Activated T-cell treated with anti-CD3 and anti-CD28 coated beads for 48 hours (primary cell): ENCODE measurements around the gene ATG16L2.
"Not testable (repeated sequence)": the region's sequence is repeated elsewhere in the genome, so short reads cannot be mapped to it uniquely, and the experiment has no call there.

ENCODE experiments used
- DNase-seq: peaks from one replicate; pipeline ENCODE4 v3.0.0-alpha.2; 2020; ENCODE audit warnings: low read depth

The ATG16L2 gene

DNA sequence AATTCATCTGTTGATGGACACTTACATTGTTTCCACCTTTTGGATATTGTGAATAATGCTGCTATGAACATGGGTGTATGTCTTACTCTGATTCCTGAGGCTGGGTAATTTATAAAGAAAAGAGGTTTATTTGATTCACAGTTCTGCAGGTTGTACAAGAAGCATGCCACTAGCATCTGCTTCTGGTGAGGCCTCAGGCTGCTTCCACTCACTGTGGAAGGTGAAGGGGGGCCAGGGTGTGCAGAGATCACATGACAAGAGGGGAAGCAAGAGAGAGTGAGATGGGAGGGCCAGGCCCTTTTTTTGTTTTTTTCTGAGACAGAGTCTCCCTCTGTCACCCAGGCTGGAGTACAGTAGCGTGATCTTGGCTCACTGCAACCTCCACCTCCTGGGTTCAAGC lies 7.8 kb upstream of the ATG16L2 start:
- DNase-seq, result not testable (repeated sequence)

DNA sequence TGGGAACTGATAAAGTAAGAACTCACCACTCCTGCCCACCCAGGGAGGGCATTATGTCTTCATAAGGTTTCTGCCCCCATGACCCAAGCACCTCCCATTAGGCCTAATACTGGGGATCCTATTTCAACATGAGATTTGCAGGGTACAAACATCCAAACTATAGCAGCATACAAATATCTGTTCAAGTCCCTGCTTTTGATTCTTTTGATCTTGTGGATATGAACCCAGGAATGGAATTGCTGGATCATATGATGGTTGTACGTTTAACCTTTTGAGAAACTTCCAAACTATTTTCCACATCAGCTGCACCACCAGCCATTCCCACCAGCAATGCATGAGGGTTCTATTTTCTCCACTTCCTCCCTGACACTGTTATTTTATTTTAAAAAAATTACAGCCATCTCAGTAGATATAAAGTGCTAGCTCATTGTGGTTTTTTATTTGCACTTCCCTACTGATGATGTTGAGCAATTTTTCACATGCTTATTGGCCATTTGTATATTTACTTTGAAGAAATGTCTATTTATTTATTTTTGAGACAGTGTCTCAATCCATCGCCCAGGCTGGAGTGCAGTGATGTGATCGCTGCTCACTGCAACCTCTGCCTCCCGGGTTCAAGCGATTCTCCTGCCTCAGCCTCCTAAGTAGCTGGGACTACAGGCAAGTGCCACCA lies 7.1 kb upstream of the ATG16L2 start:
- DNase-seq, result no peak

GRCh38 chr11:72807792-72808191 lies 6.4 kb upstream of the ATG16L2 start:
- DNase-seq, result no peak

DNA sequence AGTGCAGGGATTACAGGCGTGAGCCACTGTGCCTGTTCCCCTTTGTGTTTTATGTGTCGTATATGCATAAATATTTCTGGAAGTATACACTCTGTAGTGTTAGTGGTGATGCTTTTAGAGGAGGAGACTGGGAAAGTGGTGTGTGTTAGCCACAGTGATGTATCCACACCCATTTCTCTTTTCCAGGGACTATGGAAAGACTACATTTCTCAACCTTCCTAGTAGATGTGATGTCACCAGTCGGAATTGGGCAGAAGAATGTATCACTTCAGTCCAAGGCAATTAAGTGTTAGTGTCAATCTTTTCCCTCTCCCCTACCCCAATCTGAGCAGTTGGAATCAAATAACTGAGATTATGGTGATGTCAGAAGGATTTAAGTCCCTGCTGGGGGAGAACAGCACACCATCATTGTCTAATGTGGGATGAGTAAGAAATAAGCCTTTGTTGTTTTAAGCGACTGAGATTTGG lies 5.8 kb upstream of the ATG16L2 start:
- no peak for DNase-seq

- not testable (repeated sequence) for DNase-seq
Observed at GRCh38 chr11:72811686-72812085, 2.5 kb upstream of the ATG16L2 start.

- no peak for DNase-seq
Observed at GRCh38 chr11:72812604-72812966, 1.6 kb upstream of the ATG16L2 start.

GRCh38 chr11:72812967-72813739 lies 1.1 kb upstream of the ATG16L2 start:
- peak; percentile 77 for DNase-seq

GRCh38 chr11:72813740-72814285 lies 398 bp upstream of the ATG16L2 start:
- DNase-seq, result peak; percentile 81

DNA sequence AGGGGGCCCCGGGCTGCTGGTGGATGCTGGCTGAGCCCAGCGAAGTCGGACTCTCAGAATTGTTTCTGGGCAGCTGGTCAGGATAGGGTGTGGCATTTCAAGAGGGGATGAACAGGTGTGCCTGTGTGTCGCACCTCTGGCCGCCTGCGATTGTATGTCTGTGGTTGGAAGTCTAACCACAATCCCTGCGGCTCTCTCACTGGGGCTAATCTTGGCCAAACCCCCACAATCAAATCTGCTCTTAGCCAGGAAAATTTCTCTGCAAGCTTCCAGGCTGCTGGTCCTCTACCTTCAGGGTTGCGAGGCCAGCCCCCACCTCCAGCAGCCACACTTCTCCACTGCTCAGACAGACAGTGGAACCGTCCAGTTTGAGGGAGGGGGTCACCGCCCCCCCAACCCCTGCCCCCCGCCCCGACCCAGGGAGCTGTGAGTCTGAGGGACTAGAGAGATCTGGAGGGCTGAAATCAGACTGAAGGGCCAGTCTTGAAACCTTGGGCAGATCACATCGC lies 953 bp downstream of the ATG16L2 start:
- no peak for DNase-seq

GRCh38 chr11:72816404-72816990 lies 2.3 kb downstream of the ATG16L2 start:
- DNase-seq, result no peak

DNA sequence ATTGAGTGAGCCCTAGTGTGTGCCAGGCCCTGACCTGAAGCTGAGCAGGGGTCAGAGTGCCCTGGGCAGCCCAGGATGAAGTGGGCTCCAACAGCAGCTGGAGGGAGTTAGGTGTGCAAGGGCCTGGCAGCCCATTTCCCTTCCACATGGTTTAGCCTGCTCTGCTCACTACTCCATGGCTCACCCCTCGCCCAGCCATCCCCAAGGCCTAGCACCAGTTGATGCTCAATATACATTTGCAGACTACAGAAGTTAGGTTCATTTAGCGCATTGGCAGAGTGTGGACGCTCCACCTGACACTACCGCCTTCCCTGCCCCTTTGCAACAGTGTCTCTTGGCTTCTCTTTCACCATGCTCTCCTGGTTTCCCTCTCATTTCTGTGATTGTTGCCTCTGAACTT lies 3.8 kb downstream of the ATG16L2 start:
- no peak for DNase-seq

GRCh38 chr11:72818971-72819370 lies 4.8 kb downstream of the ATG16L2 start:
- no peak for DNase-seq

DNA sequence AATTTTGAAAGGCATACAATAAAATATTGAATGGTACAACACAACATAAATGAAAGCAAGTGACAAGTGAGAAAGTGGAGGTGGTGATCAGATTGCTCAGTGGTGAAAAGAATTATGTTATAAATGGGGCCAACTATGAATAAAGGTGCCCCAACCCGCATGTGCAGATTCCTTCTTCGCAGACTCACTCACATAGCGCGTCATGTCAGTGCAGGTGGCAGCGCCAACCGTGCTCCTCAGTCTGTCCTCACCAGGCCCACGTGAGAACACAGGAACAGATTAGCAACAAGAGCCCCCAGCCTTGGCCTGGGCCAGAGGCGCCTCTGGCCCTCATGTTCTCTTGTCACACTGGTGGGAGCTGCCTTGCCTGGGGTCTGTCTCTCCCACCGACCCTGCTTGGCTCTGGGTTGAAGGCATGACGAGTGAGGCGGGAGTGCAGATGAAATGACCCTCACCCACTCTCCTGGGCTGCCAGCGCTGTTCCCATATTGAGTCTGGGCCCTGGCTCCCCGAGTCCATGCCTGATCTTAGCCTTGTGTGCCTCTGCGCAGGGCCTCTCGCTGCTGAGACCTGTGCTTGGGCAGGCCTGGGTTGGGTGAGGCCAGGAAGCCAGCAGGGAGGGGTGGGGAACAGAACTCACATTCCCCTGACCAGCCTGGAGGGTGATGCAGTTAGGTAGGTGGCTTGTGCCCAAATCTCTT lies 6.4 kb downstream of the ATG16L2 start:
- no peak for DNase-seq

GRCh38 chr11:72821221-72821919 lies 7.2 kb downstream of the ATG16L2 start:
- no peak for DNase-seq

DNA sequence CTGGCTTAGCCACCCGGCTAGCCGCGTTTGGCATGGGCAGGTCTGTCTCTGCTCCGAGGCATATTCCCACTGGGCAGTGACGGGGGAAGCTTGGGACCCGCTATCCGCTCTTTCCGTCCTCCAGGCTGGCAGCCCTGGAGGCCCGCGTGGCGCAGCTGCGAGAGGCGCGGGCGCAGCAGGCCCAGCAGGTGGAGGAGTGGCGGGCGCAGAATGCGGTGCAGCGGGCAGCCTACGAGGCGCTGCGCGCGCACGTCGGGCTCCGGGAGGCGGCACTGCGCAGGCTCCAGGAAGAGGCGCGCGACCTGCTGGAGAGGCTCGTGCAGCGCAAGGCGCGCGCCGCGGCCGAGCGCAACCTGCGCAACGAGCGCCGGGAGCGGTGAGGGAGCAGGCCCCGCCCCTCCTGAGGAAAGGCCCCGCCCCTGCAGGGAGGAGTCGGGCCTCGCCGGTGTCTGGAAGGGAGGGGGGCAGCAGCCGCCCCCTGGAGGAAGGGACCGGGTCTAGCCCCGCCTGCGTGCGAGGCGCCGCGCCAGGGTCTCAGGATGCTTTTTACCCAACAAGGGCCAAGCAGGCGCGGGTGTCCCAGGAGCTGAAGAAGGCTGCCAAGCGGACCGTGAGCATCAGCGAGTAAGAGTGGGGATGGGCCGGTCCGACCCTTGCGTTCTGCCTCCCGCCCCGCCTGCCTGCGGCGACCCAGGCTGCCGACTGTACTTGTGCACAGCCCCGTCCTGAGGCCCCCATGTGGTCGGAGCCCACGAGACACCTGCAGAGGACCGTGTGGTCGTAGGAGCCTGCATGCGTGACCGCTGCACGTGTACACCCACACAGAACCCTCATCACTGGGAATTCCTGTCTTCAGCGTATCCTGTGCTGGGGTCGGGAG lies 7.9 kb downstream of the ATG16L2 start:
- peak; percentile 74 for DNase-seq

GRCh38 chr11:72823105-72823804 lies 9.0 kb downstream of the ATG16L2 start:
- DNase-seq, result no peak

DNA sequence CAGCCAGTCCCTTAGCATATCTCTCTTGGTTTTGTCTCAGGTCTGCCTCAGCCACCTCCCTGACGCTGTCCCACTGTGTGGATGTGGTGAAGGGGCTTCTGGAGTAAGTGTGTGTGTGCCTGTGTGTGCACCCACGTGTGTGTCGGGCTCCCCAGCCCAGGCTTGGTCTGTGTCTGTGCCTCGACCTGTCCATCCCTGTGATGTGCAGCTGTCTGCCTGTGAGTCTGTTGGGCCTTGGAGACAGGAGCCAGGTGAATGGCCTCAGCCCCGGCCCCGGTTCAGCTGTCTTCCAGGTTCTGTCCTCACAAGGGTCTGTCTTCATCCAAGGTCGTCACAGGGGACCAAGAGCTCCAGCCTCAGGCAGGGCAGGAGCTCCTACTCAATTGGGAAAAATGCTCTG lies 9.8 kb downstream of the ATG16L2 start:
- DNase-seq, result no peak

DNA sequence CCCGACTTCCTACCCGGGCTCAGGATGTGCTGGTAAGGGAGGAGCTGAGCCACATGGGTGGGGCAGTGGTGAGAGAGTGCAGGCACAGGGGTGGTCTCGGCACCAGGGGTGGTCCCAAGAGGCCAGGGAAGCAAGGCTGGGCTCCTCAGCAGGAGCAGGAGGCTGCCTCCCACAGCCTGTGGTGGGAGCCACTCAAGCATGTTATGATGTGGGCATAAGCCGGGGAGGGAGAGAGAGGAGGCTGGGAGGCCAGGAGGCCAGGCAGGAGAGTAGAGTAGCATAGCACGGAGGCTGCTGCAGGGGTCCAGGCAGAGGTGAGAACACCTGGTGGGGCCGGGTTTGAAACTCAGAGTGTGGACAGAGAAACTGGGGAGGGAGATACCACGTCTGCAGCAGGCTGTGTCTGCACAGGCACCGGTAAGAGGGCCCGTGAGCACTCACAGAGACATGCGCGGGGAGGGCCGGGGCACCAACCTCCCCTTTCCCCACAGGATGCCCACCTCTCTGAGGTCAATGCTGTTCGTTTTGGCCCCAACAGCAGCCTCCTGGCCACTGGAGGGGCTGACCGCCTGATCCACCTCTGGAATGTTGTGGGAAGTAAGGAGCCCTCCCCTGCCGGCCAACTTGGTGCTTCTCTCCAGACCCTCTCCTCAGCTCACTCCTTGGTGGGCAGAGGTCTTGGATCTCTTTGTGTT lies 10.7 kb downstream of the ATG16L2 start:
- DNase-seq, result no peak

DNA sequence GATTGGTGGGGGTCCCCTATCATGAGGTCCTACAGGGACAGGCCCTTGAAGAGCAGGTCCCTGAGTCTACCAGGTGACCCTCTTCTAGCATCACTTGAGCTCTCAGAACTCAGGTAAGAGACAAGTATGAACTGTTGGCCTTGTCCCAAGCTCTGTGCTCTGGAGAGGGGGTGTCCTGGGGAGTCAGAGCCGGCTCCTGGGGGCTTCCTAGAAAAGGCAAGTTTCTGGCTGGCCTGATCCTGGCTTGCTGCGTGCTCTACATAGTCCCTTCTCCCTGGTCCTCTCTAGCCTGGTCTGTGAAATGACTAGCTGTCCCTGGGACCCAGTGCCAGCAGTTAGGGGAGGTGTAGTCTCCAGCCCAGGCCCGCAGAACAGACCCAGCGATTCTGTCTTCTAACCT lies 11.4 kb downstream of the ATG16L2 start:
- DNase-seq, result no peak
